Measurements from ENCODE around the gene HGFAC. TPM values are rescaled to one million over a fixed set of nuclear protein-coding genes. Genes with fewer than 3 reads are reported as not detected.

HGFAC gene
- total and polyA plus RNA-seq, 4 experiments from 2014 or later: 0.17 TPM; not detected in 3

DNA sequence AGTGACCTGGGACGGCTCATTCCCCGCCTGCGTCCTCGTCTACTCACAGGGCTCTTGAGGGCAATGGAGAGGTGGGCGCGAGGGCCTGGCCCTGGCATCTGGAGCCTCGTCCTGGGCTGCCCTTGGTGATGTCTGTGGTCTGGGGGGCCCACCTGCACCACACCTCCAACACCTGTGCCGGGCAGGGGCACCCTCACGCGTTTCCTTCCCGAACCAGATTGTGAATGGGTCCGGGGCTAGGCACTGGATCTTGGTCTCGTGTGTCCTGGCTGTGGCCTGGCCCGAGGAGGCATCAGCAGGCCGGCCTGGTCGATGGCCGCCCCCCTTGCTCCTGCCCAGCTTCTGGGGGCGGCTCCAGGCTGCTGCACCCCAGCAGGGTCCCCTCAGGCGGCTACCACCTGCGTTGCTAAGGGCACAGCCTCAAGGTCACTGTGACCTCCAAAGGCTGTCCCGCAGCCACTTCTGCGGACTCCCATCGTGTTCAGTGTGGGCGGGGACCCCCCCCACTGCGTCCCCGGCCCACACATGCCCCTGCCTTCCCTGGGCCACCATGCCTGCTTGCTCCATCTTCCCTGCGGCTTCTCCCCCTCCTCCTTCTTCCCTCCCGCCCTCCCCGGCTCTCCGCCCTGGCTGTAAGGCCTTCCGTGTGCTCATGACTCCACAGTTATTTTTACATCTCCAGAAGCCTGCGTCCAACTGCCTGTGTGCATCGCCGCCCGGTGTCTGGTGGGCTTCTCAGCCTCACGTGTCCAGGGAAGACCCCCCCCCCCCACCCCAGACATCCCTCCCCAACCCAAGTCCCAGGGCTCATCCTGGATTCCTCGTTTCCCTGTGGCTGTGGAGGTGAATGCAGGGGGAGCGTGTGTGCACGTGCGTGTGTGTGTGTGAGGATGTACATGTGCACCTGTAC is 25.2 kb downstream of the HGFAC start:
- Histone ChIP-seq H3K9me3 (ENCODE audit: control insufficient read depth in 1 of 2, low read length in 2 of 2) (no peaks in the 10 kb centered on the region), H3K4me1 (ENCODE audit: insufficient read depth, low read length) (no peaks in the 10 kb centered on the region), H3K27ac (ENCODE audit: low read depth, low read length) (no peak overlapping the region), H3K36me3 (ENCODE audit: insufficient read depth, low read length) (no peaks in the 10 kb centered on the region), H3K4me3 (ENCODE audit: low read length in 2 of 2) (no peak overlapping the region), H3K27me3 (ENCODE audit: insufficient read depth, low read length) (no peaks in the 10 kb centered on the region)
- no peaks in the 10 kb centered on the region for H3K36me3 Mint-ChIP-seq
- no peaks in the 10 kb centered on the region for H3K9me3 Mint-ChIP-seq
- H3K27ac Mint-ChIP-seq: no peak overlapping the region
- no peak overlapping the region for H3K4me3 Mint-ChIP-seq
- ChIA-PET CTCF (ENCODE audit: partially characterized antibody) (interaction anchor here (1.2 kb wide), 1 partner anchor 14 kb away, joined by 3 read pairs; no protein-coding TSS in a partner anchor), POLR2A (ENCODE audit: partially characterized antibody) (no interaction called here)
- peaks cover 6 to 7% of the 10 kb centered on the region in 2 donors for H3K27me3 Mint-ChIP-seq
- DNase-seq: peak in 1 of 5 donors; percentile 35
- no peaks in the 10 kb centered on the region for H3K4me1 Mint-ChIP-seq
- intact Hi-C loops (cut with micrococcal nuclease): no loop called here

DNA sequence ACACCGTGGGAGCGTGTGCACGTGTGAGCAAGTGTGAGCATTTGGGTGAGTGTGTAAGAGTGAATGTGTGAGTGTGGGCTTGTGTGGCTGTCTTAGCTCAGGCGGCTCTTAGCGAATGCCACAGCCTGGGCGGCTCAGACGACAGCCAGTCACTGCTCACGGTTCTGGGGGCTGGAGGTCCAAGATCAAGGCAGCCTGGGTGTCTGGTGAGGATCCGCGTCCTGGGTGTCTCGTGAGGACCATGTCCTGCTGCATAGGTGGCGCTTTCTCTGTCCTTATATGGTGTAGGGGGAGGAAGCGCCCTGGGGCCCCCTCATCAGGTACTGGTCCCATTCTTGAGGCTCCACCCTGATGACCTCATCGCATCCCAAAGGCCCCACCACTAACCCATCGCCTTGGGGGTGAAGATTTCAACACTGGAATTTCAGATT is 25.8 kb downstream of the HGFAC start:
- no peak for DNase-seq
- Mint-ChIP-seq H3K9me3 (no peaks in the 10 kb centered on the region), H3K36me3 (no peaks in the 10 kb centered on the region), H3K27me3 (peaks cover 6 to 7% of the 10 kb centered on the region in 2 donors), H3K4me3 (no peak overlapping the region), H3K27ac (no peak overlapping the region), H3K4me1 (no peaks in the 10 kb centered on the region)
- intact Hi-C loops (cut with micrococcal nuclease): no loop called here
- POLR2A ChIA-PET (ENCODE audit: partially characterized antibody): no interaction called here
- Histone ChIP-seq H3K4me1 (ENCODE audit: insufficient read depth, low read length) (no peaks in the 10 kb centered on the region), H3K4me3 (ENCODE audit: low read length in 2 of 2) (no peak overlapping the region), H3K36me3 (ENCODE audit: insufficient read depth, low read length) (no peaks in the 10 kb centered on the region), H3K9me3 (ENCODE audit: control insufficient read depth in 1 of 2, low read length in 2 of 2) (no peaks in the 10 kb centered on the region), H3K27ac (ENCODE audit: low read depth, low read length) (no peak overlapping the region), H3K27me3 (ENCODE audit: insufficient read depth, low read length) (no peaks in the 10 kb centered on the region)
- CTCF ChIA-PET (ENCODE audit: partially characterized antibody): no interaction called here

DNA sequence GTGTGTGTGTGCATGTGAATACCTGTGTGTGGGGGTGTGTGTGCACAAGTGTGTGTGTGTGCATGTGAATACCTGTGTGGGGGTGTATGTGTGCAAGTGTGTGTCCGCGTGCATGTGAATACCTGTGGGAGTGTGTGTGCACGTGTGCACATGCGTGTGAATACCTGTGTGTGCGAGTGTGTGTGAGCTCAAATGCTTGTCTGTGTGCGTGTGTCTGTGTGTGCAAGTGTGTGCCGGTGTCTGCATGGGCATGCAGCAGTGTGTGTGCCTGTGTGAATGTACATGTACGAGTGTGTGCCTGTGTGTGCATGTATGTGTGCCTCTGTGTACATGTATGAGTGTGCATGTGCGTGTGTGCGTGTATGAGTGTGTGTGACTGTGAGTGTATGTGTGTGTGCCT is 26.4 kb downstream of the HGFAC start:
- H3K27ac Mint-ChIP-seq: no peak overlapping the region

DNA sequence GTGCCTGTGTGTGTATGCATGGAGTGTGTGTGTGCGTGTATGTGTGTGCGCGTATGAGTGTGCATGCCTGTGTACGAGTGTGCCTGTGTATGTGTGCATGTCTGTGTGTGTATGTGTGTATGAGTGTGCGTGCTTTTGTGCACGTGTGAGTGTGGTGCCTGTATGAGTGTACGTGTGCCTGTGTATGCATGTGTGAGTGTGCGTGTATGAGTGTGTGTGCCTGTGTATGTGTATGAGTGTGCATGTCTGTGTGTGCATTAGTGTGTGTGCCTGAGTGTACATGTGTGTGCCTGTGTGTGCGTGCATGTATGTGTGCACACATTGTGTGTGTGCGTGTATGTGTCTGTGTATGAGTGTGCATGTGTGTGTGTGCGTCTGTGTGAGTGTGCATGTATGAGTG is 27.0 kb downstream of the HGFAC start:
- Histone ChIP-seq H3K27me3 (ENCODE audit: insufficient read depth, low read length) (no peaks in the 10 kb centered on the region), H3K27ac (ENCODE audit: low read depth, low read length) (no peak overlapping the region), H3K36me3 (ENCODE audit: insufficient read depth, low read length) (no peaks in the 10 kb centered on the region), H3K9me3 (ENCODE audit: control insufficient read depth in 1 of 2, low read length in 2 of 2) (no peaks in the 10 kb centered on the region), H3K4me3 (ENCODE audit: low read length in 2 of 2) (no peak overlapping the region), H3K4me1 (ENCODE audit: insufficient read depth, low read length) (no peaks in the 10 kb centered on the region)
- Mint-ChIP-seq H3K27ac (no peak overlapping the region), H3K9me3 (no peaks in the 10 kb centered on the region), H3K4me1 (no peaks in the 10 kb centered on the region), H3K27me3 (peaks cover 5 to 7% of the 10 kb centered on the region in 2 donors), H3K4me3 (no peak overlapping the region), H3K36me3 (no peaks in the 10 kb centered on the region)
- ChIA-PET CTCF (ENCODE audit: partially characterized antibody) (no interaction called here), POLR2A (ENCODE audit: partially characterized antibody) (no interaction called here)
- intact Hi-C loops (cut with micrococcal nuclease): no loop called here
- no peak for DNase-seq

More for the DNA sequence above, 26.4 kb downstream of the HGFAC start:
- Mint-ChIP-seq H3K9me3 (no peaks in the 10 kb centered on the region), H3K36me3 (no peaks in the 10 kb centered on the region), H3K27me3 (peaks cover 5 to 7% of the 10 kb centered on the region in 2 donors), H3K4me3 (no peak overlapping the region), H3K4me1 (no peaks in the 10 kb centered on the region)
- peak in 1 of 5 donors; percentile 16 for DNase-seq
- intact Hi-C loops (cut with micrococcal nuclease): no loop called here
- Histone ChIP-seq H3K27me3 (ENCODE audit: insufficient read depth, low read length) (no peaks in the 10 kb centered on the region), H3K4me1 (ENCODE audit: insufficient read depth, low read length) (no peaks in the 10 kb centered on the region), H3K36me3 (ENCODE audit: insufficient read depth, low read length) (no peaks in the 10 kb centered on the region), H3K9me3 (ENCODE audit: control insufficient read depth in 1 of 2, low read length in 2 of 2) (no peaks in the 10 kb centered on the region), H3K4me3 (ENCODE audit: low read length in 2 of 2) (no peak overlapping the region), H3K27ac (ENCODE audit: low read depth, low read length) (no peak overlapping the region)
- POLR2A ChIA-PET (ENCODE audit: partially characterized antibody): no interaction called here
- CTCF ChIA-PET (ENCODE audit: partially characterized antibody): no interaction called here

DNA sequence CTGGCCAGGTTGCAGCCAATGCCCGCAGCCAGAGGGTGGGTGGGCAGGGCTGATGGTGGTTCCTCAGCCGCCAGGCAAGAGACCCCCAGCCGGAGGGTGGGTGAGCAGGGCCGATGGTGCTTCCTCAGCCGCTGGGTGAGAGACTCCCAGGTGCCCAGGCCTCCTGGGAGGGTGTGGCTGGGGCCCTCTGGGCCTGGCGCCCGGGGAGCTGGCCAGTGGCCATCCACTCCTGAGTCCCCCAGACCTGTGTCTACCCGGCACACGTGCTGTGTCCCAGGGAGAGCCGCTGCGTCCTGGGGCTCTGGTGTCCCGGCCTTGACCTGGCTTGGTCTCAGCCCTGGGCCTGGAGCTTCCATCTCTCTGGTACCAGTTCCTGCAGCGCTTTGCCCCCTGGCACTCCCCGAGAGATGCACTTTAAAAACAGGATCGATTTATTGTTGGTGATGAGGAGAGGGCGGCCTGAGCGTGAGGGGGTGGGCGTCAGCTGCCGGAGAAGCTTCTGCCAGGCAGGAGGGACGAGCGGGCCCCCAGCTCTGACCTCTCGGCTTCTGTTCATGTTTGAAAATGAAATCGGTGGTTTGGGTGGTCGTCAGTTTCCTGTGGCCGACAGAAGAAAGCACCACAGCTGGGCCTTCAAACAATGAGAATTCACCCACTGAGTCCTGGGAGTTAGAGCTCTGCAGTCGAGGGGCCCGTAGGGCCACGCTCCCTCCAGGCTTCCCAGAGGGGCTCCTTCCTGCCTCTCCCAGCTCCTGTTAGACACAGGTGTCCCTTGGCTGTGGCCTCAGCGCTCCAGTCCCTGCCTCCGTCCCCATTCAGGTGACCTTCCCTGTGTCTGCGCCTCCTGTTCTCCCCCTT is 27.8 kb downstream of the HGFAC start:
- DNase-seq: peak in 1 of 5 donors; percentile 24
- H3K4me1 Mint-ChIP-seq: no peaks in the 10 kb centered on the region
- Histone ChIP-seq H3K4me3 (ENCODE audit: low read length in 2 of 2) (no peak overlapping the region), H3K27ac (ENCODE audit: low read depth, low read length) (no peak overlapping the region), H3K27me3 (ENCODE audit: insufficient read depth, low read length) (no peaks in the 10 kb centered on the region), H3K9me3 (ENCODE audit: control insufficient read depth in 1 of 2, low read length in 2 of 2) (no peaks in the 10 kb centered on the region), H3K36me3 (ENCODE audit: insufficient read depth, low read length) (no peaks in the 10 kb centered on the region), H3K4me1 (ENCODE audit: insufficient read depth, low read length) (no peaks in the 10 kb centered on the region)
- H3K27me3 Mint-ChIP-seq: peaks cover 5 to 7% of the 10 kb centered on the region in 2 donors
- CTCF ChIA-PET (ENCODE audit: partially characterized antibody): no interaction called here
- H3K9me3 Mint-ChIP-seq: no peaks in the 10 kb centered on the region
- no peak overlapping the region for H3K4me3 Mint-ChIP-seq
- intact Hi-C loops (cut with micrococcal nuclease): no loop called here
- H3K36me3 Mint-ChIP-seq: no peaks in the 10 kb centered on the region
- POLR2A ChIA-PET (ENCODE audit: partially characterized antibody): no interaction called here
- H3K27ac Mint-ChIP-seq: no peak overlapping the region

DNA sequence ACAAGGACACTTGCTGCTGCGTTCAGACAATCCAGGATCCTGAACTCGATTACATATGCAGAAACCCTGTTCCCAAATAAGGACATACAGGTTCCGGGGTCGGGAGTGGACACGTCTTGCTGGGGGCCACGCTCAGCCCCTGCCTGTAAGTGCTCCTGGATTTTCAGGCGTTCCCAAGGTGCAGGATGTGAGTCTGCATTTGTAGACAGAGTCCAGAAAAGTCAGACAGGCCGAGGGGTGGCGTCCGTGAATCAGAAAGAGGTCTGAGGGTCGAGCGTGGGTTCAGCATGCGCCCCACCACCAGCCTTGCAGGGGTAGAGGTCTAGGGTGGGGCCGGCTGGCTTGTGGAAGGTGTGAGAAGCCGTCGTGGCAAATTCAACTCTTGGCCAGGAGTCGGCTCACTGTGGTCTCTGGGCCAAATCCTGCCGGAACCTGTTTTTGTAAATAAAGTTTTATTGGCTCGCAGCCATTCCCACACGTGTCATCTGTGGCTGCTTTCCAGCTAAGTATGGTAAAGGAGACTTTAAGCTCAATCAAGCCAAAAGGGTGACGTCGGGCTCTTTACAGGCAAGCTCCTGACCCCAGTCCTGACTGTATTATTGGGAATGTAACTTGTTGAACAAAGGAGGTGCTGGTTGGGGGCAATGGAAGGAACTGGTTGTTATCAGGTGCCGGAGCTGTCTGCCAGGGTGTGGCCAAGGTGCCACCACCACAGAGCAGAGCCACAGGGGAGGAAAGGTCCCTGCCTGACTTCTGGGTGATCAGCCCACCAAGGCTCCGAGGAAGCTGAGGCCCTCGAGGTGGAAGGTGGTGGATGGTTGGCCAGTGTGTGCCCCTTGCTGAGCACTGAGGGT is 28.7 kb downstream of the HGFAC start:
- ChIA-PET CTCF (ENCODE audit: partially characterized antibody) (interaction anchor here (2.3 kb wide), 1 partner anchor 10 kb away, joined by 7 read pairs; no protein-coding TSS in a partner anchor), POLR2A (ENCODE audit: partially characterized antibody) (no interaction called here)
- Histone ChIP-seq H3K9me3 (ENCODE audit: control insufficient read depth in 1 of 2, low read length in 2 of 2) (no peaks in the 10 kb centered on the region), H3K4me1 (ENCODE audit: insufficient read depth, low read length) (no peaks in the 10 kb centered on the region), H3K27me3 (ENCODE audit: insufficient read depth, low read length) (no peaks in the 10 kb centered on the region), H3K36me3 (ENCODE audit: insufficient read depth, low read length) (no peaks in the 10 kb centered on the region), H3K4me3 (ENCODE audit: low read length in 2 of 2) (no peak overlapping the region), H3K27ac (ENCODE audit: low read depth, low read length) (no peak overlapping the region)
- Mint-ChIP-seq H3K4me3 (no peak overlapping the region), H3K4me1 (no peaks in the 10 kb centered on the region), H3K27ac (no peak overlapping the region), H3K36me3 (no peaks in the 10 kb centered on the region), H3K9me3 (no peaks in the 10 kb centered on the region), H3K27me3 (peaks cover under 1 to 1% of the 10 kb centered on the region in 2 donors)
- intact Hi-C loops (cut with micrococcal nuclease): no loop called here
- DNase-seq: no peak

Data from CD4-positive, alpha-beta memory T cell (primary cell).